ENCODE results near the gene RGP1.

The RGP1 gene

GRCh38 chr9:35792826-35793225, 43.7 kb downstream of the RGP1 start:
- DNase-seq (ENCODE audit: low read depth): no peak
- TF ChIP-seq MAX (IDR thresholded peaks at IDR 0.05; ENCODE audit: low read depth, low read length) (no peak), CTCF (IDR thresholded peaks at IDR 0.05; ENCODE audit: low read depth, low read length) (no peak), MYC (IDR thresholded peaks at IDR 0.05; ENCODE audit: low read depth, low read length) (no peak), POLR2A (IDR thresholded peaks at IDR 0.05; ENCODE audit: extremely low read depth, insufficient read length) (no peak)

GRCh38 chr9:35793461-35793860, 44.4 kb downstream of the RGP1 start:
- TF ChIP-seq POLR2A (IDR thresholded peaks at IDR 0.05; ENCODE audit: extremely low read depth, insufficient read length) (no peak), MAX (IDR thresholded peaks at IDR 0.05; ENCODE audit: low read depth, low read length) (no peak), CTCF (IDR thresholded peaks at IDR 0.05; ENCODE audit: low read depth, low read length) (no peak), MYC (IDR thresholded peaks at IDR 0.05; ENCODE audit: low read depth, low read length) (no peak)
- H3K4me3 ChIP-seq (ENCODE audit: low read depth, low read length): no peak overlapping the region
- DNase-seq (ENCODE audit: low read depth): no peak

More at GRCh38 chr9:35792826-35793225, 43.7 kb downstream of the RGP1 start:
- H3K4me3 ChIP-seq (ENCODE audit: low read depth, low read length): no peak overlapping the region

GRCh38 chr9:35795695-35796094, 46.6 kb downstream of the RGP1 start:
- H3K4me3 ChIP-seq (ENCODE audit: low read depth, low read length): no peak overlapping the region

GRCh38 chr9:35797311-35798109, 48.4 kb downstream of the RGP1 start:
- no peak overlapping the region for H3K4me3 ChIP-seq (ENCODE audit: low read depth, low read length)
- DNase-seq (ENCODE audit: low read depth): no peak
- TF ChIP-seq POLR2A (IDR thresholded peaks at IDR 0.05; ENCODE audit: extremely low read depth, insufficient read length) (no peak), CTCF (IDR thresholded peaks at IDR 0.05; ENCODE audit: low read depth, low read length) (no peak), MYC (IDR thresholded peaks at IDR 0.05; ENCODE audit: low read depth, low read length) (no peak), MAX (IDR thresholded peaks at IDR 0.05; ENCODE audit: low read depth, low read length) (no peak)

More at GRCh38 chr9:35795695-35796094, 46.6 kb downstream of the RGP1 start:
- TF ChIP-seq MAX (IDR thresholded peaks at IDR 0.05; ENCODE audit: low read depth, low read length): no peak
- no peak for TF ChIP-seq POLR2A (IDR thresholded peaks at IDR 0.05; ENCODE audit: extremely low read depth, insufficient read length)
- TF ChIP-seq CTCF (IDR thresholded peaks at IDR 0.05; ENCODE audit: low read depth, low read length): no peak
- TF ChIP-seq MYC (IDR thresholded peaks at IDR 0.05; ENCODE audit: low read depth, low read length): no peak
- no peak for DNase-seq (ENCODE audit: low read depth)

- no peak for DNase-seq (ENCODE audit: low read depth)
- no peak for TF ChIP-seq MAX (IDR thresholded peaks at IDR 0.05; ENCODE audit: low read depth, low read length)
- TF ChIP-seq POLR2A (IDR thresholded peaks at IDR 0.05; ENCODE audit: extremely low read depth, insufficient read length): no peak
- no peak for TF ChIP-seq MYC (IDR thresholded peaks at IDR 0.05; ENCODE audit: low read depth, low read length)
- no peak for TF ChIP-seq CTCF (IDR thresholded peaks at IDR 0.05; ENCODE audit: low read depth, low read length)
- no peak overlapping the region for H3K4me3 ChIP-seq (ENCODE audit: low read depth, low read length)
Observed at GRCh38 chr9:35798658-35799374, 49.7 kb downstream of the RGP1 start.

Data from NB4 (cell line).